GM21576 (cell line): Measurements from ENCODE around the gene GPX8.
A peak's percentile ranks its signal among the peaks of the same experiment; 100 is the strongest.

ENCODE experiments used
- ATAC-seq: cut with Tn5 transposase; IDR thresholded peaks from one replicate; pipeline ENCODE4 v1.9.1; 2021; ENCODE audit warnings: mild to moderate bottlenecking, moderate library complexity; ENCODE audit not compliant: unreplicated experiment

Gene GPX8

GRCh38 chr5:55159763-55160492 lies at the start of gene GPX8:
GPX8 (plus strand) TSS chr5:55160171; CDS start chr5:55160193, 22 bp downstream.
- ATAC-seq, result no peak

- no peak for ATAC-seq
These were observed 49.8 kb upstream of the GPX8 start for GRCh38 chr5:55110217-55110616.

GRCh38 chr5:55113327-55113726 lies 46.6 kb upstream of the GPX8 start:
- ATAC-seq, result no peak

GRCh38 chr5:55114061-55114460 lies 45.9 kb upstream of the GPX8 start:
- ATAC-seq, result no peak

GRCh38 chr5:55123365-55123764 lies 36.6 kb upstream of the GPX8 start:
- no peak for ATAC-seq

GRCh38 chr5:55134053-55134722 lies 25.8 kb upstream of the GPX8 start:
- ATAC-seq, result no peak

- ATAC-seq, result no peak
These were observed 23.4 kb upstream of the GPX8 start for GRCh38 chr5:55136521-55136920.

GRCh38 chr5:55140908-55141665 lies 18.9 kb upstream of the GPX8 start:
- ATAC-seq, result no peak

GRCh38 chr5:55141945-55142690 lies 17.9 kb upstream of the GPX8 start:
- ATAC-seq, result no peak

GRCh38 chr5:55143624-55144023 lies 16.3 kb upstream of the GPX8 start:
- ATAC-seq, result no peak

GRCh38 chr5:55146080-55146479 lies 13.9 kb upstream of the GPX8 start:
- no peak for ATAC-seq

- peak; percentile 73 for ATAC-seq
These were observed 13.3 kb upstream of the GPX8 start for GRCh38 chr5:55146543-55147151.

GRCh38 chr5:55149308-55149795 lies 10.6 kb upstream of the GPX8 start:
- no peak for ATAC-seq

GRCh38 chr5:55151923-55152842 lies 7.8 kb upstream of the GPX8 start:
- no peak for ATAC-seq

- ATAC-seq, result no peak
These were observed 5.1 kb upstream of the GPX8 start for GRCh38 chr5:55154873-55155272.

GRCh38 chr5:55160493-55161209 lies 680 bp downstream of the GPX8 start:
- ATAC-seq, result no peak

- no peak for ATAC-seq
These were observed 2.7 kb downstream of the GPX8 start for GRCh38 chr5:55162666-55163065.

GRCh38 chr5:55171471-55171870 lies 11.5 kb downstream of the GPX8 start:
- ATAC-seq, result no peak
